Effector memory CD4-positive, alpha-beta T cell (primary cell): ENCODE results near the gene ALDOB.

ENCODE experiments used
- DNase-seq, 3 donors: peaks; one replicate each; pipeline ENCODE4 v3.0.0-alpha.2; 2020
- H3K27ac ChIP-seq: 2 replicates; pipeline ENCODE4 v1.7.0; 2013; ENCODE audit warnings: mild to moderate bottlenecking, low read length, moderate library complexity; ENCODE audit not compliant: insufficient read depth, poor library complexity, severe bottlenecking
- H3K27me3 ChIP-seq: replicated peaks from 2 replicates; pipeline ENCODE4 v1.7.0; 2013; ENCODE audit warnings: mild to moderate bottlenecking, low read length; ENCODE audit not compliant: insufficient read depth, control insufficient read depth, poor library complexity, severe bottlenecking
- H3K36me3 ChIP-seq: 2 replicates; pipeline ENCODE4 v1.7.0; 2013; ENCODE audit warnings: mild to moderate bottlenecking, low read length, moderate library complexity; ENCODE audit not compliant: control insufficient read depth, insufficient read depth
- H3K4me1 ChIP-seq: 2 replicates; pipeline ENCODE4 v1.7.0; 2013; ENCODE audit warnings: low read length, mild to moderate bottlenecking; ENCODE audit not compliant: control insufficient read depth, insufficient read depth, poor library complexity, severe bottlenecking
- H3K4me3 ChIP-seq: 2 replicates; pipeline ENCODE4 v1.7.0; 2013; ENCODE audit warnings: low read length, low read depth, mild to moderate bottlenecking; ENCODE audit not compliant: insufficient read depth, poor library complexity, severe bottlenecking
- H3K9me3 ChIP-seq: 2 replicates; pipeline ENCODE4 v1.7.0; 2013; ENCODE audit warnings: mild to moderate bottlenecking, low read length, moderate library complexity; ENCODE audit not compliant: control insufficient read depth

ALDOB gene

GRCh38 chr9:101472891-101473290 is 37.3 kb upstream of the ALDOB start:
- H3K27ac ChIP-seq, result no peak overlapping the region
- no peaks in the 10 kb centered on the region for H3K27me3 ChIP-seq
- H3K4me3 ChIP-seq, result no peak overlapping the region
- DNase-seq, result no peak
- no peaks in the 10 kb centered on the region for H3K4me1 ChIP-seq
- H3K9me3 ChIP-seq, result no peaks in the 10 kb centered on the region
- H3K36me3 ChIP-seq, result no peaks in the 10 kb centered on the region

- no peak overlapping the region for H3K27ac ChIP-seq
- H3K9me3 ChIP-seq, result no peaks in the 10 kb centered on the region
- H3K4me1 ChIP-seq, result no peaks in the 10 kb centered on the region
- no peak overlapping the region for H3K4me3 ChIP-seq
- DNase-seq, result no peak
- H3K36me3 ChIP-seq, result no peaks in the 10 kb centered on the region
- H3K27me3 ChIP-seq, result no peaks in the 10 kb centered on the region
Measured at GRCh38 chr9:101470929-101471328, 35.4 kb upstream of the ALDOB start.

- Histone ChIP-seq H3K4me3 (no peak overlapping the region), H3K36me3 (no peaks in the 10 kb centered on the region), H3K27ac (no peak overlapping the region), H3K4me1 (no peaks in the 10 kb centered on the region), H3K9me3 (no peaks in the 10 kb centered on the region), H3K27me3 (peaks cover 4% of the 10 kb centered on the region)
- no peak for DNase-seq
Measured at GRCh38 chr9:101470021-101470420, 34.4 kb upstream of the ALDOB start.

- H3K27ac ChIP-seq, result no peak overlapping the region
- H3K27me3 ChIP-seq, result peaks cover 8% of the 10 kb centered on the region
- H3K4me1 ChIP-seq, result no peaks in the 10 kb centered on the region
- no peak for DNase-seq
- H3K9me3 ChIP-seq, result no peaks in the 10 kb centered on the region
- H3K4me3 ChIP-seq, result no peak overlapping the region
- H3K36me3 ChIP-seq, result no peaks in the 10 kb centered on the region
Measured at GRCh38 chr9:101469026-101469425, 33.5 kb upstream of the ALDOB start.

GRCh38 chr9:101468116-101468515 is 32.5 kb upstream of the ALDOB start:
- DNase-seq, result no peak
- no peaks in the 10 kb centered on the region for H3K4me1 ChIP-seq
- no peak overlapping the region for H3K4me3 ChIP-seq
- no peak overlapping the region for H3K27ac ChIP-seq
- H3K9me3 ChIP-seq, result no peaks in the 10 kb centered on the region
- H3K36me3 ChIP-seq, result no peaks in the 10 kb centered on the region
- H3K27me3 ChIP-seq, result peaks cover 8% of the 10 kb centered on the region

GRCh38 chr9:101467690-101468089 is 32.1 kb upstream of the ALDOB start:
- no peak for DNase-seq
- Histone ChIP-seq H3K27me3 (peaks cover 8% of the 10 kb centered on the region), H3K36me3 (no peaks in the 10 kb centered on the region)

GRCh38 chr9:101466863-101467262 is 31.3 kb upstream of the ALDOB start:
- H3K36me3 ChIP-seq, result no peaks in the 10 kb centered on the region
- no peaks in the 10 kb centered on the region for H3K4me1 ChIP-seq
- peaks cover 8% of the 10 kb centered on the region for H3K27me3 ChIP-seq
- no peak for DNase-seq
- H3K4me3 ChIP-seq, result no peak overlapping the region
- H3K27ac ChIP-seq, result no peak overlapping the region
- no peaks in the 10 kb centered on the region for H3K9me3 ChIP-seq

More at GRCh38 chr9:101467690-101468089, 32.1 kb upstream of the ALDOB start:
- Histone ChIP-seq H3K4me3 (no peak overlapping the region), H3K27ac (no peak overlapping the region), H3K9me3 (no peaks in the 10 kb centered on the region), H3K4me1 (no peaks in the 10 kb centered on the region)

- Histone ChIP-seq H3K27ac (no peak overlapping the region), H3K27me3 (peaks cover 8% of the 10 kb centered on the region), H3K9me3 (no peaks in the 10 kb centered on the region), H3K4me1 (no peaks in the 10 kb centered on the region), H3K4me3 (no peak overlapping the region), H3K36me3 (no peaks in the 10 kb centered on the region)
- DNase-seq, result no peak
Measured at GRCh38 chr9:101465326-101465915, 29.8 kb upstream of the ALDOB start.

- Histone ChIP-seq H3K36me3 (no peaks in the 10 kb centered on the region), H3K4me1 (no peaks in the 10 kb centered on the region), H3K27me3 (peaks cover 8% of the 10 kb centered on the region), H3K27ac (no peak overlapping the region), H3K4me3 (no peak overlapping the region), H3K9me3 (no peaks in the 10 kb centered on the region)
- no peak for DNase-seq
Measured at GRCh38 chr9:101463397-101463796, 27.8 kb upstream of the ALDOB start.

- Histone ChIP-seq H3K9me3 (no peaks in the 10 kb centered on the region), H3K36me3 (no peaks in the 10 kb centered on the region), H3K27me3 (peaks cover 8% of the 10 kb centered on the region), H3K4me3 (no peak overlapping the region), H3K4me1 (no peaks in the 10 kb centered on the region), H3K27ac (no peak overlapping the region)
- no peak for DNase-seq
Measured at GRCh38 chr9:101462558-101462957, 27.0 kb upstream of the ALDOB start.
